ENCODE results near the gene LRIG3. TPM values are rescaled to one million over a fixed set of nuclear protein-coding genes. Genes with fewer than 3 reads are reported as not detected.
A peak's percentile ranks its signal among the peaks of the same experiment; 100 is the strongest.

LRIG3 gene
- polyA plus RNA-seq, 1 of the 3 experiments (the other 2 are of a cell fraction): 0.03 TPM

DNA sequence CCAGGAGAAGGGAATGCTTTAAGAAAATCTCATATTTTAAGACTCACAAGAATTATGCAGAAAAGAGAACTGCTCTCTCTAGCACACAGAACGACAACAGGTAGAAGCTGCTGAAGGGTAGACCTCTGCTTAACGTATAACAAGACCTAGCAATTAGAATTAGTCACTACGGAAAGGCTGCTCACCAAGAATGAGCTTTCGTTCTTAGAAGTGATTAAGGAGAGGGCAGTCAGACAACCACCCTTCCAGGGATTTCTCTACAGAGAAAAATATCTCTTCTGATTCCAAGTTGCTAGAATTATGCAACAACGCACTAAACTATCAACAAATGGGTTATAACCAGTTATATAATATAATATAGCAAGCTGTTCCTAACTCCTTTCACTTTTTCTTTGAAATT, 18.6 kb downstream of the LRIG3 start:
- H3K9ac ChIP-seq: no peak overlapping the region
- no peaks in the 10 kb centered on the region for H3K9me3 ChIP-seq
- H3K27me3 ChIP-seq (ENCODE audit: insufficient read depth): 0 out of 2 replicates have a peak, but pooled peaks cover 4% of the 10 kb centered on the region
- no peaks in the 10 kb centered on the region for H3K4me1 ChIP-seq (ENCODE audit: control insufficient read depth in 1 of 2, insufficient read depth in 2 of 2, low read depth in 1 of 2, low read length in 1 of 2)
- H3K27ac ChIP-seq (ENCODE audit: low read depth in 2 of 2, low read length in 1 of 2): no peak overlapping the region
- 0 out of 2 replicates have a peak overlapping the region, but pooled peaks have one; percentile 29 for H2AFZ ChIP-seq (ENCODE audit: low read depth)
- no peaks in the 10 kb centered on the region for H3K79me2 ChIP-seq (ENCODE audit: insufficient read depth)
- H3K4me3 ChIP-seq (ENCODE audit: low read depth in 2 of 2, low read length in 1 of 2): no peak overlapping the region
- 26% methylated on average over 5 of the region's 5 CpGs for WGBS (ENCODE audit: low lambda C conversion rate)
- H3K4me2 ChIP-seq: no peak overlapping the region; the same call in 1 of the 2 replicates
- H4K20me1 ChIP-seq (ENCODE audit: insufficient read depth): no peaks in the 10 kb centered on the region
- POLR2A ChIA-PET: no interaction called here
- H3F3A ChIP-seq (replicated peaks; ENCODE audit: insufficient read depth): no peaks in the 10 kb centered on the region
- CTCF ChIA-PET: interaction anchor here (1.6 kb wide), 1 partner anchor 69 kb away, joined by 4 read pairs; no protein-coding TSS in a partner anchor
- H3K9me2 ChIP-seq: no peaks in the 10 kb centered on the region
- no peak for TF ChIP-seq POLR2AphosphoS5 (IDR thresholded peaks at IDR 0.05; ENCODE audit: low read depth, low read length)
- TF ChIP-seq TAF1 (IDR thresholded peaks at IDR 0.05; ENCODE audit: borderline replicate concordance, low read depth, low read length): no peak
- TF ChIP-seq, protein P1, sequence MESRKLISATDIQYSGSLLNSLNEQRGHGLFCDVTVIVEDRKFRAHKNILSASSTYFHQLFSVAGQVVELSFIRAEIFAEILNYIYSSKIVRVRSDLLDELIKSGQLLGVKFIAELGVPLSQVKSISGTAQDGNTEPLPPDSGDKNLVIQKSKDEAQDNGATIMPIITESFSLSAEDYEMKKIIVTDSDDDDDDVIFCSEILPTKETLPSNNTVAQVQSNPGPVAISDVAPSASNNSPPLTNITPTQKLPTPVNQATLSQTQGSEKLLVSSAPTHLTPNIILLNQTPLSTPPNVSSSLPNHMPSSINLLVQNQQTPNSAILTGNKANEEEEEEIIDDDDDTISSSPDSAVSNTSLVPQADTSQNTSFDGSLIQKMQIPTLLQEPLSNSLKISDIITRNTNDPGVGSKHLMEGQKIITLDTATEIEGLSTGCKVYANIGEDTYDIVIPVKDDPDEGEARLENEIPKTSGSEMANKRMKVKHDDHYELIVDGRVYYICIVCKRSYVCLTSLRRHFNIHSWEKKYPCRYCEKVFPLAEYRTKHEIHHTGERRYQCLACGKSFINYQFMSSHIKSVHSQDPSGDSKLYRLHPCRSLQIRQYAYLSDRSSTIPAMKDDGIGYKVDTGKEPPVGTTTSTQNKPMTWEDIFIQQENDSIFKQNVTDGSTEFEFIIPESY (IDR thresholded peaks at IDR 0.05; ENCODE audit: borderline replicate concordance, low read depth): no peak
- TF ChIP-seq, protein P2, sequence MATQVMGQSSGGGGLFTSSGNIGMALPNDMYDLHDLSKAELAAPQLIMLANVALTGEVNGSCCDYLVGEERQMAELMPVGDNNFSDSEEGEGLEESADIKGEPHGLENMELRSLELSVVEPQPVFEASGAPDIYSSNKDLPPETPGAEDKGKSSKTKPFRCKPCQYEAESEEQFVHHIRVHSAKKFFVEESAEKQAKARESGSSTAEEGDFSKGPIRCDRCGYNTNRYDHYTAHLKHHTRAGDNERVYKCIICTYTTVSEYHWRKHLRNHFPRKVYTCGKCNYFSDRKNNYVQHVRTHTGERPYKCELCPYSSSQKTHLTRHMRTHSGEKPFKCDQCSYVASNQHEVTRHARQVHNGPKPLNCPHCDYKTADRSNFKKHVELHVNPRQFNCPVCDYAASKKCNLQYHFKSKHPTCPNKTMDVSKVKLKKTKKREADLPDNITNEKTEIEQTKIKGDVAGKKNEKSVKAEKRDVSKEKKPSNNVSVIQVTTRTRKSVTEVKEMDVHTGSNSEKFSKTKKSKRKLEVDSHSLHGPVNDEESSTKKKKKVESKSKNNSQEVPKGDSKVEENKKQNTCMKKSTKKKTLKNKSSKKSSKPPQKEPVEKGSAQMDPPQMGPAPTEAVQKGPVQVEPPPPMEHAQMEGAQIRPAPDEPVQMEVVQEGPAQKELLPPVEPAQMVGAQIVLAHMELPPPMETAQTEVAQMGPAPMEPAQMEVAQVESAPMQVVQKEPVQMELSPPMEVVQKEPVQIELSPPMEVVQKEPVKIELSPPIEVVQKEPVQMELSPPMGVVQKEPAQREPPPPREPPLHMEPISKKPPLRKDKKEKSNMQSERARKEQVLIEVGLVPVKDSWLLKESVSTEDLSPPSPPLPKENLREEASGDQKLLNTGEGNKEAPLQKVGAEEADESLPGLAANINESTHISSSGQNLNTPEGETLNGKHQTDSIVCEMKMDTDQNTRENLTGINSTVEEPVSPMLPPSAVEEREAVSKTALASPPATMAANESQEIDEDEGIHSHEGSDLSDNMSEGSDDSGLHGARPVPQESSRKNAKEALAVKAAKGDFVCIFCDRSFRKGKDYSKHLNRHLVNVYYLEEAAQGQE (IDR thresholded peaks at IDR 0.05; ENCODE audit: low read depth, low read length): no peak
- TF ChIP-seq FOSL2 (IDR thresholded peaks at IDR 0.05; ENCODE audit: borderline replicate concordance, low read depth): no peak
- TF ChIP-seq MXI1 (IDR thresholded peaks at IDR 0.05; ENCODE audit: low read depth, low read length): no peak
- DNase-seq: no peak
- no peaks in the 10 kb centered on the region for H3K36me3 ChIP-seq (replicated peaks in 1 of 2; ENCODE audit: control insufficient read depth in 1 of 2, insufficient read depth in 2 of 2, low read length in 1 of 2)

DNA sequence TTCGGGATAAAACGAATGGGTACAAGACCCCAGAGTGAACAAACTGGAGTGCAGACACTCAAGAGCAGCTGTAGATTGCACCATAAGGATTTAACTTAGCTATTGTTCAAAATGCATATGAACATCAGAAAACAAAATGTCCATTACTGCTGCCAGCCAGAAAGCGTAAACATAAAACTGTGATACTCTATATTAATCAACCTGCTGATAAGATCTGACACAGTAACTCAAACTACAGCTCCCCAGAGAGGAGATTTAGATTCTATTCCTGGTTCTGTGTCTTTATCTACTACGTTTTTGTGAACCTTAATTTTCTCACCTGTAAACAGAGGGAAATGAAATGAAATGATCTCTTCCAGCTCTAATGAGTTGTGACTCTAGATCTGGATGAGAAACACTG, 22.3 kb downstream of the LRIG3 start:
- H3K9me3 ChIP-seq: no peaks in the 10 kb centered on the region
- H2AFZ ChIP-seq (ENCODE audit: low read depth): no peak overlapping the region
- TF ChIP-seq, protein P3, sequence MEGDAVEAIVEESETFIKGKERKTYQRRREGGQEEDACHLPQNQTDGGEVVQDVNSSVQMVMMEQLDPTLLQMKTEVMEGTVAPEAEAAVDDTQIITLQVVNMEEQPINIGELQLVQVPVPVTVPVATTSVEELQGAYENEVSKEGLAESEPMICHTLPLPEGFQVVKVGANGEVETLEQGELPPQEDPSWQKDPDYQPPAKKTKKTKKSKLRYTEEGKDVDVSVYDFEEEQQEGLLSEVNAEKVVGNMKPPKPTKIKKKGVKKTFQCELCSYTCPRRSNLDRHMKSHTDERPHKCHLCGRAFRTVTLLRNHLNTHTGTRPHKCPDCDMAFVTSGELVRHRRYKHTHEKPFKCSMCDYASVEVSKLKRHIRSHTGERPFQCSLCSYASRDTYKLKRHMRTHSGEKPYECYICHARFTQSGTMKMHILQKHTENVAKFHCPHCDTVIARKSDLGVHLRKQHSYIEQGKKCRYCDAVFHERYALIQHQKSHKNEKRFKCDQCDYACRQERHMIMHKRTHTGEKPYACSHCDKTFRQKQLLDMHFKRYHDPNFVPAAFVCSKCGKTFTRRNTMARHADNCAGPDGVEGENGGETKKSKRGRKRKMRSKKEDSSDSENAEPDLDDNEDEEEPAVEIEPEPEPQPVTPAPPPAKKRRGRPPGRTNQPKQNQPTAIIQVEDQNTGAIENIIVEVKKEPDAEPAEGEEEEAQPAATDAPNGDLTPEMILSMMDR (IDR thresholded peaks at IDR 0.05): no peak
- H3K9me2 ChIP-seq: no peaks in the 10 kb centered on the region
- H3K27ac ChIP-seq (ENCODE audit: low read depth in 2 of 2, low read length in 1 of 2): no peak overlapping the region
- H3F3A ChIP-seq (replicated peaks; ENCODE audit: insufficient read depth): no peaks in the 10 kb centered on the region
- ChIA-PET POLR2A (no interaction called here), CTCF (no interaction called here)
- no peak overlapping the region for H3K9ac ChIP-seq
- H3K79me2 ChIP-seq (ENCODE audit: insufficient read depth): no peaks in the 10 kb centered on the region
- H3K4me1 ChIP-seq (ENCODE audit: control insufficient read depth in 1 of 2, insufficient read depth in 2 of 2, low read depth in 1 of 2, low read length in 1 of 2): no peaks in the 10 kb centered on the region
- no peak overlapping the region for H3K4me3 ChIP-seq (ENCODE audit: low read depth in 2 of 2, low read length in 1 of 2)
- 15% methylated on average over 4 of the region's 4 CpGs for WGBS (ENCODE audit: low lambda C conversion rate)
- no peaks in the 10 kb centered on the region for H4K20me1 ChIP-seq (ENCODE audit: insufficient read depth)
- DNase-seq: no peak
- H3K4me2 ChIP-seq: no peak overlapping the region
- no peaks in the 10 kb centered on the region for H3K36me3 ChIP-seq (replicated peaks in 1 of 2; ENCODE audit: control insufficient read depth in 1 of 2, insufficient read depth in 2 of 2, low read length in 1 of 2)
- peaks cover 15% of the 10 kb centered on the region; the same call in 1 of the 2 replicates for H3K27me3 ChIP-seq (ENCODE audit: insufficient read depth)

Measured in SK-N-SH (cell line).